ENCODE data around the gene MAML1. TPM values are rescaled to one million over a fixed set of nuclear protein-coding genes. Genes with fewer than 3 reads are reported as not detected.
A peak's percentile ranks its signal among the peaks of the same experiment; 100 is the strongest.

MAML1 gene
- total and polyA plus RNA-seq, 2 donors (not counting 1 experiment from before 2014, with no cell fraction given) = 12.0 to 50.6 TPM

- POLR2A ChIA-PET = interaction anchor here (0.6 to 1.0 kb wide), 2 partner anchors 9 to 136 kb away, joined by 3 read pairs; partner anchors contain the start of gene CBY3
- Histone ChIP-seq H3K4me3 (ENCODE audit: control extremely low read depth in 1 of 5, extremely low read depth in 1 of 5, insufficient read depth in 1 of 5, low read depth in 2 of 5, low read length in 4 of 5) (peak overlapping the region in 4 of 5 experiments; percentile 19 to 60 (median 42)), H3K9ac (ENCODE audit: low read length) (no peak overlapping the region), H3K4me2 (replicated peaks; ENCODE audit: low read depth, low read length, poor library complexity, severe bottlenecking) (peak overlapping the region; percentile 87), H2AFZ (ENCODE audit: insufficient read depth, low read depth, low read length, poor library complexity, severe bottlenecking) (peak overlapping the region; percentile 75), H3K36me3 (replicated peaks in 1 of 2; ENCODE audit: control extremely low read depth in 1 of 2, control insufficient read depth in 1 of 2, extremely low read depth in 1 of 2, insufficient read depth in 2 of 2, low read length in 1 of 2) (peaks cover 0 to 11% of the 10 kb centered on the region in 2 experiments), H3K9me3 (ENCODE audit: control extremely low read depth in 1 of 3, control insufficient read depth in 2 of 3, insufficient read depth in 1 of 3, low read length in 2 of 3) (peaks cover 0 to 3% (median 0%) of the 10 kb centered on the region in 3 donors), H3K4me1 (ENCODE audit: control insufficient read depth in 2 of 2, insufficient read depth in 2 of 2, low read length in 2 of 2) (peaks cover 32 to 38% of the 10 kb centered on the region in 2 donors), H3K27ac (ENCODE audit: low read length in 2 of 2) (no peak overlapping the region), H4K20me1 (ENCODE audit: control insufficient read depth, insufficient read depth, low read length, poor library complexity, severe bottlenecking) (peaks cover 7% of the 10 kb centered on the region), H3K27me3 (replicated peaks in 1 of 4; ENCODE audit: control extremely low read depth in 1 of 4, control insufficient read depth in 3 of 4, insufficient read depth in 4 of 4, low read length in 3 of 4) (peaks cover 0 to 6% (median 0%) of the 10 kb centered on the region in 4 experiments), H3K79me2 (ENCODE audit: control insufficient read depth, insufficient read depth, low read length) (peaks cover 22% of the 10 kb centered on the region)
- TF ChIP-seq EZH2 (IDR thresholded peaks at IDR 0.05; ENCODE audit: borderline replicate concordance, insufficient read depth, low read depth, low read length, poor library complexity, severe bottlenecking) = no peak
- no peak for TF ChIP-seq CTCF (IDR thresholded peaks at IDR 0.05)
- H3K4me3 Mint-ChIP-seq = peak overlapping the region; percentile 41
- no peak overlapping the region for H3K27ac Mint-ChIP-seq
- WGBS (ENCODE audit: insufficient coverage) = 81% methylated on average over 20 of the region's 23 CpGs
- intact Hi-C loops (cut with micrococcal nuclease) = loop anchor here (5.0 kb wide), 2 partner anchors 256 to 264 kb away; partner anchors contain the start of genes RNF130 and RUFY1
- no peaks in the 10 kb centered on the region for H3K9me3 Mint-ChIP-seq (ENCODE audit: insufficient read depth)
- ATAC-seq (ENCODE audit: low read depth) (no peak), DNase-seq (no peak)
- no peaks in the 10 kb centered on the region for H3K27me3 Mint-ChIP-seq
- CTCF ChIA-PET = interaction anchor here (1.0 kb wide), 1 partner anchor 15 kb away, joined by 6 read pairs; no protein-coding TSS in a partner anchor
- H3K4me1 Mint-ChIP-seq = peaks cover 34% of the 10 kb centered on the region
These were observed 83.8 kb downstream of the MAML1 start for GRCh38 chr5:179816401-179816795.

- no peak overlapping the region for H3K27ac ChIP-seq (ENCODE audit: low read length in 2 of 2)
- ChIA-PET CTCF (no interaction called here), POLR2A (interaction anchor here (1.0 kb wide), 1 partner anchor 10 kb away, joined by 3 read pairs; no protein-coding TSS in a partner anchor)
- DNase-seq = peak; percentile 54
- 3% methylated on average over 71 of the region's 72 CpGs for WGBS (ENCODE audit: insufficient coverage)
- H3K9me3 ChIP-seq (ENCODE audit: control extremely low read depth in 1 of 3, control insufficient read depth in 2 of 3, insufficient read depth in 1 of 3, low read length in 2 of 3) = peaks cover 0 to 3% (median 0%) of the 10 kb centered on the region in 3 donors
- H3K36me3 ChIP-seq (replicated peaks in 1 of 2; ENCODE audit: control extremely low read depth in 1 of 2, control insufficient read depth in 1 of 2, extremely low read depth in 1 of 2, insufficient read depth in 2 of 2, low read length in 1 of 2) = peaks cover 0 to 11% of the 10 kb centered on the region in 2 experiments
- peak overlapping the region; percentile 59 for H3K27ac Mint-ChIP-seq
- ATAC-seq (ENCODE audit: low read depth) = no peak
- H3K4me1 ChIP-seq (ENCODE audit: control insufficient read depth in 2 of 2, insufficient read depth in 2 of 2, low read length in 2 of 2) = peaks cover 34 to 43% of the 10 kb centered on the region in 2 donors
- peak overlapping the region; percentile 39 for H3K9ac ChIP-seq (ENCODE audit: low read length)
- H2AFZ ChIP-seq (ENCODE audit: insufficient read depth, low read depth, low read length, poor library complexity, severe bottlenecking) = peak overlapping the region; percentile 75
- H3K79me2 ChIP-seq (ENCODE audit: control insufficient read depth, insufficient read depth, low read length) = peaks cover 27% of the 10 kb centered on the region
- H3K4me3 Mint-ChIP-seq = peak overlapping the region; percentile 91
- peaks cover 38% of the 10 kb centered on the region for H3K4me1 Mint-ChIP-seq
- peaks cover 0 to 6% (median 0%) of the 10 kb centered on the region in 4 experiments for H3K27me3 ChIP-seq (replicated peaks in 1 of 4; ENCODE audit: control extremely low read depth in 1 of 4, control insufficient read depth in 3 of 4, insufficient read depth in 4 of 4, low read length in 3 of 4)
- peak overlapping the region in 4 of 5 experiments; percentile 19 to 60 (median 42) for H3K4me3 ChIP-seq (ENCODE audit: control extremely low read depth in 1 of 5, extremely low read depth in 1 of 5, insufficient read depth in 1 of 5, low read depth in 2 of 5, low read length in 4 of 5)
- H3K9me3 Mint-ChIP-seq (ENCODE audit: insufficient read depth) = no peaks in the 10 kb centered on the region
- no peaks in the 10 kb centered on the region for H3K27me3 Mint-ChIP-seq
- H3K4me2 ChIP-seq (replicated peaks; ENCODE audit: low read depth, low read length, poor library complexity, severe bottlenecking) = peak overlapping the region; percentile 87
- peaks cover 12% of the 10 kb centered on the region for H4K20me1 ChIP-seq (ENCODE audit: control insufficient read depth, insufficient read depth, low read length, poor library complexity, severe bottlenecking)
- intact Hi-C loops (cut with micrococcal nuclease) = loop anchor here (5.0 kb wide), 2 partner anchors 255 to 265 kb away; partner anchors contain the start of genes RNF130 and RUFY1
- TF ChIP-seq CTCF (IDR thresholded peaks at IDR 0.05) (no peak), EZH2 (IDR thresholded peaks at IDR 0.05; ENCODE audit: borderline replicate concordance, insufficient read depth, low read depth, low read length, poor library complexity, severe bottlenecking) (no peak)
These were observed 84.3 kb downstream of the MAML1 start for GRCh38 chr5:179816796-179817469.

Measured in B cell (primary cell).